Jurkat, Clone E6-1 (cell line): ENCODE measurements around the gene HCFC1.

Source experiments
- DNase-seq: peaks from one replicate; pipeline ENCODE4 v3.0.0-alpha.2; 2011; ENCODE audit warnings: low read depth, low spot score
- H3K4me3 ChIP-seq: 2 replicates; pipeline ENCODE4 v1.5.1; 2011; ENCODE audit warnings: mild to moderate bottlenecking, low read length, control low read depth, moderate library complexity

The HCFC1 gene

GRCh38 chrX:153930011-153930910 is 41.4 kb downstream of the HCFC1 start:
- no peak for DNase-seq

GRCh38 chrX:153929576-153929975 is 42.0 kb downstream of the HCFC1 start:
- H3K4me3 ChIP-seq = peak overlapping the region; percentile 51
- no peak for DNase-seq

More at GRCh38 chrX:153930011-153930910, 41.4 kb downstream of the HCFC1 start:
- no peak overlapping the region for H3K4me3 ChIP-seq

- no peak for DNase-seq
- peak overlapping the region; percentile 51 for H3K4me3 ChIP-seq
Observed at GRCh38 chrX:153928846-153929245, 42.8 kb downstream of the HCFC1 start.

- H3K4me3 ChIP-seq = peak overlapping the region; percentile 85
- peak; percentile 96 for DNase-seq
Observed at GRCh38 chrX:153927922-153928760, 43.5 kb downstream of the HCFC1 start.

GRCh38 chrX:153927672-153927921 is 44.0 kb downstream of the HCFC1 start:
- DNase-seq = no peak
- peak overlapping the region; percentile 85 for H3K4me3 ChIP-seq

GRCh38 chrX:153926858-153927671 is 44.6 kb downstream of the HCFC1 start:
- H3K4me3 ChIP-seq = peak overlapping the region; percentile 85
- DNase-seq = peak; percentile 90

- no peak for DNase-seq
- H3K4me3 ChIP-seq = peak overlapping the region; percentile 85
Observed at GRCh38 chrX:153926552-153926857, 45.1 kb downstream of the HCFC1 start.

- H3K4me3 ChIP-seq = peak within 1 kb of the TSS; percentile 85
- DNase-seq = peak; percentile 40
Observed at GRCh38 chrX:153925739-153926551, 45.7 kb downstream of the HCFC1 start, which contains the start of gene ARHGAP4. Gene ARHGAP4, minus strand, starts transcription at chrX:153926264. Its CDS starts 62 bp downstream, at chrX:153926202.

GRCh38 chrX:153925387-153925738 is 46.3 kb downstream of the HCFC1 start:
- peak overlapping the region; percentile 85 for H3K4me3 ChIP-seq
- no peak for DNase-seq

- peak overlapping the region; percentile 85 for H3K4me3 ChIP-seq
- no peak for DNase-seq
Observed at GRCh38 chrX:153924149-153924861, 47.3 kb downstream of the HCFC1 start.

GRCh38 chrX:153922932-153923857 is 48.4 kb downstream of the HCFC1 start:
- no peak for DNase-seq
- no peak overlapping the region for H3K4me3 ChIP-seq

- H3K4me3 ChIP-seq = no peak overlapping the region
- no peak for DNase-seq
Observed at GRCh38 chrX:153921511-153922446, 49.8 kb downstream of the HCFC1 start.

- no peak for DNase-seq
- H3K4me3 ChIP-seq = no peak overlapping the region
Observed at GRCh38 chrX:153921070-153921469, 50.5 kb downstream of the HCFC1 start.

- DNase-seq = no peak
- no peak overlapping the region for H3K4me3 ChIP-seq
Observed at GRCh38 chrX:153920546-153920945, 51.1 kb downstream of the HCFC1 start.

GRCh38 chrX:153919281-153919680 is 52.3 kb downstream of the HCFC1 start:
- no peak for DNase-seq

GRCh38 chrX:153917869-153918268 is 53.7 kb downstream of the HCFC1 start:
- no peak for DNase-seq
- H3K4me3 ChIP-seq = no peak overlapping the region

More at GRCh38 chrX:153919281-153919680, 52.3 kb downstream of the HCFC1 start:
- no peak overlapping the region for H3K4me3 ChIP-seq
